Mammary epithelial cell (primary cell): ENCODE results near the gene MARCHF5.
"Not testable (repeated sequence)": the region's sequence is repeated elsewhere in the genome, so short reads cannot be mapped to it uniquely, and the experiment has no call there.

ENCODE experiments used
- EZH2 ChIP-seq: IDR thresholded peaks from 2 replicates; pipeline ENCODE4 v1.6.1; 2012; ENCODE audit warnings: low read length, inconsistent platforms, borderline replicate concordance
- TF ChIP-seq, protein P1 (sequence below), 2 donors: IDR thresholded peaks in 1 of 2; conservative IDR thresholded peaks in 1 of 2; 2 replicates each; pipeline ENCODE4 v1.5.1; 2011 to 2012; ENCODE audit warnings: inconsistent platforms in 2 of 2, low read length in 2 of 2, mild to moderate bottlenecking in 2 of 2, control low read depth in 1 of 2, low read depth in 1 of 2; ENCODE audit not compliant: insufficient read depth in 1 of 2; ENCODE audit errors: extremely low read depth in 1 of 2

DNA sequence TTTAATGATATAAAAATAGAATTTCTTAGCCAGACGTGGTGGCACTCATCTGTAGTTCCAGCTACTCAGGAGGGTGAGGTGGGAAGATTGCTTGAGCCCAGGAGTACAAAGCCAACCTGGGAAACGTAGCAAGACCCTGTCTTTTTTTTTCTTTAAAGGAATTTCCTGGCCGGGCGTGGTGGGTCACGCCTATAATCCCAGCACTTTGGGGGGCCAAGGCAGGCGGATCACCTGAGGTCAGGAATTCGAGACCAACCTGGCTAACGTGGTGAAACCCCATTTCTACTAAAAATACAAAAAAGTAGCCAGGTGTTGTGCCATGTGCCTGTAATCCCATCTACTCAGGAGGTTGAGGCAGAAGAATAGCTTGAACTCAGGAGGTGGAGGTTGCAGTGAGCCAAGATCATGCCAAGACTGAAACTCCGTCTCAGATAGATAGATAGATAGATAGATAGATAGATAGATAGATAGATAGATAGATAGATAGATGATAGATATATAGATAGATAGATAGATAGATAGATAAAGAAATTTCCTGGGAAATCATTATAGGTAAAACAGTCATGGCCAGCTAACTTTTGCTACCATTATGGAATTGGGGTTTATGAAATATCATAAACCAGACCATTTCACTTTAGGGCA is 56.2 kb downstream of the MARCHF5 start:
- TF ChIP-seq, protein P1, sequence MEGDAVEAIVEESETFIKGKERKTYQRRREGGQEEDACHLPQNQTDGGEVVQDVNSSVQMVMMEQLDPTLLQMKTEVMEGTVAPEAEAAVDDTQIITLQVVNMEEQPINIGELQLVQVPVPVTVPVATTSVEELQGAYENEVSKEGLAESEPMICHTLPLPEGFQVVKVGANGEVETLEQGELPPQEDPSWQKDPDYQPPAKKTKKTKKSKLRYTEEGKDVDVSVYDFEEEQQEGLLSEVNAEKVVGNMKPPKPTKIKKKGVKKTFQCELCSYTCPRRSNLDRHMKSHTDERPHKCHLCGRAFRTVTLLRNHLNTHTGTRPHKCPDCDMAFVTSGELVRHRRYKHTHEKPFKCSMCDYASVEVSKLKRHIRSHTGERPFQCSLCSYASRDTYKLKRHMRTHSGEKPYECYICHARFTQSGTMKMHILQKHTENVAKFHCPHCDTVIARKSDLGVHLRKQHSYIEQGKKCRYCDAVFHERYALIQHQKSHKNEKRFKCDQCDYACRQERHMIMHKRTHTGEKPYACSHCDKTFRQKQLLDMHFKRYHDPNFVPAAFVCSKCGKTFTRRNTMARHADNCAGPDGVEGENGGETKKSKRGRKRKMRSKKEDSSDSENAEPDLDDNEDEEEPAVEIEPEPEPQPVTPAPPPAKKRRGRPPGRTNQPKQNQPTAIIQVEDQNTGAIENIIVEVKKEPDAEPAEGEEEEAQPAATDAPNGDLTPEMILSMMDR (conservative IDR thresholded peaks at IDR 0.05 in 1 of 2, IDR thresholded peaks at IDR 0.05 in 1 of 2; ENCODE audit: extremely low read depth in 1 of 2, insufficient read depth in 1 of 2, low read depth in 1 of 2, low read length in 2 of 2) = not testable (repeated sequence)
- not testable (repeated sequence) for TF ChIP-seq EZH2
